ENCODE data around the gene FOXP2.

GRCh38 chr7:114723308-114723707 lies 308.7 kb downstream of the FOXP2 start:
- no peak for TF ChIP-seq POLR2A (IDR thresholded peaks at IDR 0.05)
- TF ChIP-seq POLR2AphosphoS5 (IDR thresholded peaks at IDR 0.05): no peak

Data from suprapubic skin (tissue), 4 donors.